ENCODE results near the gene ENO1. TPM values are rescaled to one million over a fixed set of nuclear protein-coding genes. Genes with fewer than 3 reads are reported as not detected.
A peak's percentile ranks its signal among the peaks of the same experiment; 100 is the strongest.

ENO1 gene
- total and polyA plus RNA-seq, 2 of the 8 experiments (the other 6 are each of a cell fraction or from before 2014, with no cell fraction given) = 1,763 to 2,117 TPM

DNA sequence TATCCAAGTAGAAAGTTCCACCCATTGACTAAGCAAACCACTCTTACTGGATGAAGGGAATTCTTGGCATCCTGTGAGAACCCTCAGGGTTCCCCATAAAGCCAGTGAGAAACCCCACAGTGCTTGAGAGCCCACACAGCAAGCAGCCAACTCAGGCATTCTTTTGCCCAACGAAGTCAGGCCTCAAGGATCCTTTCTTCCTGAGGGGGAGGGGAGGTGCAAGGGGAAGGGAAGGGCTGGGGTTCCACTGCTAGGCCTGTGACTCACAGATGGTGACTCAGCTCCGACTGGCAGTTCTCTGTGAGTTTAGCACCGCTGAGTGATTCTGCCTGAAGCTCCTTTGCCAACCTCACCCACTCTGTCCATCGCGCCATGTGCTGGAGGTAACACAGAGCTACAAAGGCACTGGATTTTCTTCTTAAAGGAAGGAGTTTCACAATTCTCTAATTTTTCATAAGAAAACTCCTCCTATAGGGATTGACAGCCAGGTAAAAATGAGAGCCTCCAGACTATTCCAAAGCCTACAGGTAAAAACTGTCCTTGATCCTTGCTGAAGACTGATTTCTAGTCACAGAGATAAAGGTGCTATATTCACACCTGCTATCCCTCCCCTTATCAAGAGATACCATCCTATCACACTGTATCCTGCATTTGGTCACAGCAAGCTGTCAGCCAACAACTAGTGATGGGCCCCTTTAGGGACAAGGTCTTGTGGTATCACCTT lies 4.8 kb downstream of the ENO1 start (continued):
- 0 out of 2 replicates have a peak, but pooled peaks have one; percentile 24 for TF ChIP-seq SP4 (IDR thresholded peaks at IDR 0.05; ENCODE audit: low read length)
- TF ChIP-seq EP300 (IDR thresholded peaks at IDR 0.05; ENCODE audit: borderline replicate concordance in 1 of 2, low read depth in 2 of 2, low read length in 2 of 2) = peak; percentile 9 to 14; a peak in 1 of 3 replicates
- peak; percentile 80 for TF ChIP-seq JUN (IDR thresholded peaks at IDR 0.05; ENCODE audit: low read depth, low read length)
- peak in 1 of 2 experiments; percentile 62; a peak in 2 of 3 replicates for TF ChIP-seq POLR2A (IDR thresholded peaks at IDR 0.05; ENCODE audit: control extremely low read depth in 1 of 2, low read depth in 2 of 2, low read length in 2 of 2)
- TF ChIP-seq EGR1 (IDR thresholded peaks at IDR 0.05; ENCODE audit: borderline replicate concordance, low read depth, low read length) = 0 out of 2 replicates have a peak, but pooled peaks have one; percentile 22
- peak; percentile 88 for TF ChIP-seq CTBP2 (IDR thresholded peaks at IDR 0.05; ENCODE audit: borderline replicate concordance, insufficient read depth, insufficient read length, low read length)
- no peak for TF ChIP-seq SRF (IDR thresholded peaks at IDR 0.05; ENCODE audit: low read depth, low read length)
- no peak for TF ChIP-seq SIX5 (IDR thresholded peaks at IDR 0.05; ENCODE audit: low read depth, low read length)
- no peak for TF ChIP-seq RNF2 (IDR thresholded peaks at IDR 0.05; ENCODE audit: borderline replicate concordance, low read depth, low read length, missing control alignments, poor library complexity, severe bottlenecking)
- 0 out of 2 replicates have a peak, but pooled peaks have one; percentile 62 for TF ChIP-seq SP1 (IDR thresholded peaks at IDR 0.05; ENCODE audit: low read depth, low read length)
- TF ChIP-seq CREB1 (IDR thresholded peaks at IDR 0.05) = no peak; the same call in 1 of the 2 replicates
- TF ChIP-seq HDAC2 (IDR thresholded peaks at IDR 0.05; ENCODE audit: borderline replicate concordance in 1 of 2, low read depth in 2 of 2, low read length in 2 of 2) = peak; percentile 49 to 86; a peak in 2 of 4 replicates
- TF ChIP-seq SIRT6 (IDR thresholded peaks at IDR 0.05; ENCODE audit: low read length) = no peak
- TF ChIP-seq TBP (IDR thresholded peaks at IDR 0.05; ENCODE audit: low read depth, low read length) = 0 out of 2 replicates have a peak, but pooled peaks have one; percentile 22
- no peak for TF ChIP-seq BRCA1 (IDR thresholded peaks at IDR 0.05; ENCODE audit: low read depth, low read length)
- TF ChIP-seq, protein P1, sequence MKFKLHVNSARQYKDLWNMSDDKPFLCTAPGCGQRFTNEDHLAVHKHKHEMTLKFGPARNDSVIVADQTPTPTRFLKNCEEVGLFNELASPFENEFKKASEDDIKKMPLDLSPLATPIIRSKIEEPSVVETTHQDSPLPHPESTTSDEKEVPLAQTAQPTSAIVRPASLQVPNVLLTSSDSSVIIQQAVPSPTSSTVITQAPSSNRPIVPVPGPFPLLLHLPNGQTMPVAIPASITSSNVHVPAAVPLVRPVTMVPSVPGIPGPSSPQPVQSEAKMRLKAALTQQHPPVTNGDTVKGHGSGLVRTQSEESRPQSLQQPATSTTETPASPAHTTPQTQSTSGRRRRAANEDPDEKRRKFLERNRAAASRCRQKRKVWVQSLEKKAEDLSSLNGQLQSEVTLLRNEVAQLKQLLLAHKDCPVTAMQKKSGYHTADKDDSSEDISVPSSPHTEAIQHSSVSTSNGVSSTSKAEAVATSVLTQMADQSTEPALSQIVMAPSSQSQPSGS (IDR thresholded peaks at IDR 0.05; ENCODE audit: low read length) = no peak; the same call in 1 of the 2 replicates
- no peak for TF ChIP-seq TAF1 (IDR thresholded peaks at IDR 0.05; ENCODE audit: low read depth, low read length)
- no peak for TF ChIP-seq CBX5 (IDR thresholded peaks at IDR 0.05; ENCODE audit: low read depth, low read length)
- no peak for TF ChIP-seq FOSL1 (IDR thresholded peaks at IDR 0.05; ENCODE audit: insufficient read depth, low read depth, low read length)
- TF ChIP-seq GTF2F1 (IDR thresholded peaks at IDR 0.05; ENCODE audit: borderline replicate concordance, low read depth, low read length) = no peak
- peak; percentile 97 for TF ChIP-seq KDM1A (IDR thresholded peaks at IDR 0.05; ENCODE audit: borderline replicate concordance, low read length)
- no peak for TF ChIP-seq HDAC6 (IDR thresholded peaks at IDR 0.05; ENCODE audit: low read depth, low read length)
- 0 out of 2 replicates have a peak, but pooled peaks have one; percentile 22 for TF ChIP-seq YY1 (IDR thresholded peaks at IDR 0.05; ENCODE audit: low read depth, low read length)

Measured in H1 (cell line).